Esophagus squamous epithelium (tissue), 5 donors: ENCODE results near the gene MAP9. TPM values are rescaled to one million over a fixed set of nuclear protein-coding genes. Genes with fewer than 3 reads are reported as not detected.
A peak's percentile ranks its signal among the peaks of the same experiment; 100 is the strongest.

ENCODE experiments used
- DNase-seq: peaks from one replicate; lab custom pipeline; 2025; lab: John Stamatoyannopoulos, UW
- H3K27ac ChIP-seq, 4 donors: fragments of 200-600 bp; sonication (generic); one replicate each; pipeline ENCODE4 v1.5.1; 2016 to 2019; ENCODE audit warnings: mild to moderate bottlenecking in 1 of 4
- H3K27me3 ChIP-seq, 4 donors: fragments of 200-600 bp; sonication (generic); 1 replicate in 3 of 4; 2 replicates in 1 of 4; pipeline versions ENCODE4 v1.5.1 to v1.6.0; 2017 to 2021; ENCODE audit warnings: antibody characterized with exemption in 1 of 4
- H3K36me3 ChIP-seq, 3 donors: fragments of 200-600 bp; sonication (generic); one replicate each; pipeline ENCODE4 v1.5.1; 2016 to 2019
- H3K4me1 ChIP-seq, 3 donors: fragments of 200-600 bp; sonication (generic); one replicate each; pipeline ENCODE4 v1.5.1; 2017 to 2019
- H3K4me3 ChIP-seq, 4 donors: fragments of 200-600 bp; sonication (generic); 1 replicate in 3 of 4; 2 replicates in 1 of 4; pipeline ENCODE4 v1.5.1; 2016 to 2019; ENCODE audit warnings: mild to moderate bottlenecking in 2 of 4, moderate library complexity in 1 of 4
- H3K9me3 ChIP-seq, 3 donors: fragments of 200-600 bp; sonication (generic); one replicate each; pipeline ENCODE4 v1.5.1; 2016 to 2019
- CTCF ChIP-seq, 6 experiments: fragments of 450-650 bp in 4 of 6; fragments of 200-600 bp in 2 of 6; sonication (generic) in 2 of 6; IDR thresholded peaks; one replicate each; pipeline ENCODE4 v1.5.1; 2016 to 2019; ENCODE audit warnings: antibody characterized with exemption in 6 of 6, mild to moderate bottlenecking in 4 of 6, moderate library complexity in 4 of 6
- POLR2A ChIP-seq, 4 donors: fragments of 450-650 bp; IDR thresholded peaks; one replicate each; pipeline ENCODE4 v1.6.1; 2017; ENCODE audit warnings: antibody characterized with exemption in 4 of 4, mild to moderate bottlenecking in 4 of 4, moderate library complexity in 3 of 4
- WGBS, 2 donors: methylation state at CpG; one replicate each; pipeline ENCODE4 v1.1.5; 2018; 5-methylcytosine and 5-hydroxymethylcytosine counted together
- intact Hi-C: fragments of 100-400 bp; cut with DNase I; formaldehyde crosslinking; loops from one replicate; pipeline ENCODE4 v1.15.0; 2022
- total RNA-seq, 4 donors: library from RNA; depleted of rRNA; stranded (reverse); fragments of >200 nt; gene quantifications; one replicate each; pipeline ENCODE4 v1.1.0, GENCODE V29; 2016
- donor health status: DM: yes; HTN: yes; CAD: no.

The MAP9 gene
- total RNA-seq, 4 donors from 2014 or later: 1.9 to 4.2 (median 3.2) TPM

DNA sequence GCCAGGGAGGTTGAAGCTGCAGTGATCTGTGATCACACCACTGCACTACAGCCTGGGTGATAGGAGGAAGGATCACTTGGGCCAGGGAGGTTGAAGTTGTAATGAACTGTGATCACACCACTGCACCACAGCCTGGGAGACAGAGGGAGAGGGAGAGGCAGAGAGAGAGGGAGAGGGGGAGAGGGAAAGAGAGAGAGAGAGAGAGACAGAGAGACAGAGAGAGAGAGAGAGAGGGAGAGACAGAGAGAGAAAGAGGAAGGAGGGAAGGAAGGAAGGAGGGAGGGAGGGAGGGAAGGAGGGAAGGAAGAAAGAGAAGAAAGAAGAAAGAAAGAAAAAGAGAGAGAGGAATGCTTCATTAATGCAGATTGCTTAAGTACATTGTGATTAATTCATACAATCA, 15.2 kb upstream of the MAP9 start:
- Histone ChIP-seq H3K4me3 (no peak overlapping the region), H3K9me3 (no peaks in the 10 kb centered on the region), H3K36me3 (no peaks in the 10 kb centered on the region), H3K27me3 (peaks cover 0 to 3% (median 0%) of the 10 kb centered on the region in 4 donors), H3K4me1 (no peaks in the 10 kb centered on the region), H3K27ac (no peak overlapping the region)
- no peak for DNase-seq
- intact Hi-C loops: no loop called here
- TF ChIP-seq POLR2A (IDR thresholded peaks at IDR 0.05): no peak
- no peak for TF ChIP-seq CTCF (IDR thresholded peaks at IDR 0.05)

GRCh38 chr4:155388162-155388561, 11.4 kb upstream of the MAP9 start:
- no peak overlapping the region for H3K27ac ChIP-seq
- intact Hi-C loops: no loop called here
- DNase-seq: no peak
- peaks cover 0 to 3% (median 0%) of the 10 kb centered on the region in 4 donors for H3K27me3 ChIP-seq
- H3K4me3 ChIP-seq: no peak overlapping the region
- H3K36me3 ChIP-seq: no peaks in the 10 kb centered on the region
- no peaks in the 10 kb centered on the region for H3K4me1 ChIP-seq
- no peaks in the 10 kb centered on the region for H3K9me3 ChIP-seq
- TF ChIP-seq POLR2A (IDR thresholded peaks at IDR 0.05) (no peak), CTCF (IDR thresholded peaks at IDR 0.05) (no peak)
- WGBS, 2 donors: 84 to 89% methylated on average over 4 to 5 of the region's 5 CpGs

- DNase-seq: no peak
- intact Hi-C loops: no loop called here
- 57 to 86% methylated on average over 3 of the region's 4 CpGs for WGBS, 2 donors
Observed at GRCh38 chr4:155383541-155383940, 6.8 kb upstream of the MAP9 start.

GRCh38 chr4:155377276-155377675, 511 bp upstream of the MAP9 start:
- Histone ChIP-seq H3K27me3 (peaks cover 0 to 8% (median 0%) of the 10 kb centered on the region in 4 donors), H3K4me3 (peak overlapping the region in 3 of 4 donors; percentile 53 to 78 (median 61)), H3K9me3 (no peaks in the 10 kb centered on the region), H3K27ac (no peak overlapping the region), H3K4me1 (peaks cover 5 to 18% (median 9%) of the 10 kb centered on the region in 3 donors), H3K36me3 (no peaks in the 10 kb centered on the region)
- DNase-seq: no peak
- WGBS, 2 donors: 32 to 43% methylated on average over 3 of the region's 3 CpGs
- intact Hi-C loops: no loop called here
- TF ChIP-seq POLR2A (IDR thresholded peaks at IDR 0.05): no peak
- no peak for TF ChIP-seq CTCF (IDR thresholded peaks at IDR 0.05)

More at GRCh38 chr4:155383541-155383940, 6.8 kb upstream of the MAP9 start:
- no peak for TF ChIP-seq CTCF (IDR thresholded peaks at IDR 0.05)
- TF ChIP-seq POLR2A (IDR thresholded peaks at IDR 0.05): no peak
- Histone ChIP-seq H3K27me3 (peaks cover 0 to 3% (median 0%) of the 10 kb centered on the region in 4 donors), H3K4me3 (no peak overlapping the region), H3K9me3 (no peaks in the 10 kb centered on the region), H3K4me1 (no peaks in the 10 kb centered on the region), H3K36me3 (no peaks in the 10 kb centered on the region), H3K27ac (no peak overlapping the region)

GRCh38 chr4:155371432-155372043, 5.2 kb downstream of the MAP9 start:
- intact Hi-C loops: no loop called here
- Histone ChIP-seq H3K9me3 (no peaks in the 10 kb centered on the region), H3K27ac (no peak overlapping the region), H3K27me3 (peaks cover 0 to 8% (median 0%) of the 10 kb centered on the region in 4 donors), H3K4me1 (peaks cover 2 to 12% (median 9%) of the 10 kb centered on the region in 3 donors), H3K4me3 (no peak overlapping the region), H3K36me3 (no peaks in the 10 kb centered on the region)
- DNase-seq: no peak
- TF ChIP-seq CTCF (IDR thresholded peaks at IDR 0.05): peak in 3 of 6 experiments; percentile 22 to 55 (median 43)
- no peak for TF ChIP-seq POLR2A (IDR thresholded peaks at IDR 0.05)
- 37 to 39% methylated on average over 4 of the region's 4 CpGs for WGBS, 2 donors
